ENCODE results near the gene RTN4.
"Not testable (repeated sequence)": the region's sequence is repeated elsewhere in the genome, so short reads cannot be mapped to it uniquely, and the experiment has no call there.

The RTN4 gene

GRCh38 chr2:55009277-55010060 lies 40.8 kb downstream of the RTN4 start:
- DNase-seq = no peak

GRCh38 chr2:55006306-55006705 lies 43.9 kb downstream of the RTN4 start:
- no peak for DNase-seq

GRCh38 chr2:55003706-55004639 lies 46.3 kb downstream of the RTN4 start:
- DNase-seq = no peak

GRCh38 chr2:55001716-55002115 lies 48.5 kb downstream of the RTN4 start:
- DNase-seq = no peak

GRCh38 chr2:55000341-55000740 lies 49.9 kb downstream of the RTN4 start:
- no peak for DNase-seq

- peak; percentile 50 for DNase-seq
Observed at GRCh38 chr2:54999182-54999581, 51.1 kb downstream of the RTN4 start.

- DNase-seq = no peak
Observed at GRCh38 chr2:54997826-54998225, 52.4 kb downstream of the RTN4 start.

GRCh38 chr2:54995553-54995952 lies 54.7 kb downstream of the RTN4 start:
- no peak for DNase-seq

GRCh38 chr2:54990694-54991093 lies 59.6 kb downstream of the RTN4 start:
- not testable (repeated sequence) for DNase-seq

- no peak for DNase-seq
Observed at GRCh38 chr2:54988612-54989011, 61.6 kb downstream of the RTN4 start.

GRCh38 chr2:54986264-54986663 lies 64.0 kb downstream of the RTN4 start:
- DNase-seq = no peak

- DNase-seq = no peak
Observed at GRCh38 chr2:54984476-54984875, 65.8 kb downstream of the RTN4 start.

- DNase-seq = no peak
Observed at GRCh38 chr2:54983345-54984220, 66.7 kb downstream of the RTN4 start.

GRCh38 chr2:54981385-54981784 lies 68.9 kb downstream of the RTN4 start:
- DNase-seq = no peak

- no peak for DNase-seq
Observed at GRCh38 chr2:54979321-54980044, 70.8 kb downstream of the RTN4 start.

- no peak for DNase-seq
Observed at GRCh38 chr2:54977149-54977548, 73.1 kb downstream of the RTN4 start.

GRCh38 chr2:54975598-54976492 lies 74.4 kb downstream of the RTN4 start:
- no peak for DNase-seq

GRCh38 chr2:54975175-54975574 lies 75.1 kb downstream of the RTN4 start:
- no peak for DNase-seq

GRCh38 chr2:54969940-54970338 lies 80.3 kb downstream of the RTN4 start:
- DNase-seq = no peak

GRCh38 chr2:54969295-54969939 lies 80.8 kb downstream of the RTN4 start:
- no peak for DNase-seq
